Ascending aorta (tissue), 2 donors: ENCODE data around the gene FAM241B. TPM values are rescaled to one million over a fixed set of nuclear protein-coding genes. Genes with fewer than 3 reads are reported as not detected.

Experiments
- DNase-seq, 2 donors: peaks; one replicate each; pipeline ENCODE4 v3.0.0-alpha.2; 2019; ENCODE audit warnings: low spot score in 2 of 2
- H3K27ac ChIP-seq, 2 donors: fragments of 200-600 bp; sonication (generic); one replicate each; pipeline ENCODE4 v1.5.1; 2016 to 2017; ENCODE audit warnings: mild to moderate bottlenecking in 1 of 2
- H3K27me3 ChIP-seq: fragments of 200-600 bp; sonication (generic); one replicate; pipeline ENCODE4 v1.5.1; 2017
- H3K36me3 ChIP-seq, 2 donors: fragments of 200-600 bp; sonication (generic); one replicate each; pipeline ENCODE4 v1.5.1; 2016
- H3K4me1 ChIP-seq, 2 donors: fragments of 200-600 bp; sonication (generic); one replicate each; pipeline ENCODE4 v1.5.1; 2016 to 2017; ENCODE audit warnings: mild to moderate bottlenecking in 1 of 2
- H3K4me3 ChIP-seq, 2 donors: fragments of 200-600 bp; sonication (generic); one replicate each; pipeline ENCODE4 v1.5.1; 2016 to 2017; ENCODE audit warnings: mild to moderate bottlenecking in 1 of 2
- H3K9me3 ChIP-seq, 2 donors: fragments of 200-600 bp; sonication (generic); one replicate each; pipeline ENCODE4 v1.5.1; 2016
- CTCF ChIP-seq, 3 experiments: fragments of 200-600 bp in 2 of 3; fragments of 450-650 bp in 1 of 3; sonication (generic) in 2 of 3; IDR thresholded peaks; one replicate each; pipeline ENCODE4 v1.5.1; 2016 to 2019; ENCODE audit warnings: antibody characterized with exemption in 3 of 3, mild to moderate bottlenecking in 1 of 3, moderate library complexity in 1 of 3
- intact Hi-C: fragments of 100-400 bp; cut with DNase I; formaldehyde crosslinking; loops from one replicate; pipeline ENCODE4 v1.15.1; 2023
- total RNA-seq: library from RNA; depleted of rRNA; stranded (reverse); fragments of >200 nt; gene quantifications from one replicate; pipeline ENCODE4 v1.1.0, GENCODE V29; 2016

FAM241B gene
- total RNA-seq, 1 donor from 2014 or later, result not detected

DNA sequence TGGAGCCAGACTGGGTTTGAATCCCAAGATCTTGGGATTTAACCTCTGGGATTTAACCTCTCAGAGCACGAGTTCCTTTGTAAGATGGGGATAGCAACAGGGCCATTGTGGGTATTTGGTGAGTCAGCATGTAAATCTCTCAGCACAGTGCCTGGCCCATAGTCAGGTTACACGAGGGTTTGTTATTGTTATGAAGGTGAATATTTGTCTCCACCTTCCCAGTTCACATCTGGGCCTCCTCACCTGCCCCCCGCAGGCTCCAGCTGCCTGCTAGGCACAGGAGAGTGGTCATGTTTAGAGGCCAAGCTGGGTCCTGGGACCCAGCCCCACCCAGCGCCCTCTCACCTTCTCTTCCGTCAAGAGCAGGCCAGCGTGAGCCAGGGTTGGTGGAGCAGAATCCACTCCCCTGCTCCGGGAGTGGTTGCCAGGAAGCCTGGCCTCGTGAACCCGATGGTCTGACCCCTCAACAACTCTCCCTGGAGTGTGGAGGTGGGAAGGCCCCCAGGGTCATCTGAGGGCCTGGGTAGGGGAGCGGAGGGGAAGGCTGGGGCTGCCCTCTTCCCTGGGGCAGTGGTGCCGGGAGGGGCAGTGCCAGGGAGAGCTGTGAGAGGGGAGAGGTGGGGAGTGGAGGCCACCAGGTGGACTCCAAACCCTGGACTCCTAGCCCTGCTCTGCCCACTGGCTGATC is 26.0 kb downstream of the FAM241B start:
- no peak for TF ChIP-seq CTCF (IDR thresholded peaks at IDR 0.05)
- Histone ChIP-seq H3K27me3 (no peaks in the 10 kb centered on the region), H3K9me3 (no peaks in the 10 kb centered on the region), H3K27ac (no peak overlapping the region), H3K4me1 (no peaks in the 10 kb centered on the region), H3K36me3 (no peaks in the 10 kb centered on the region), H3K4me3 (no peak overlapping the region)
- intact Hi-C loops, result no loop called here
- DNase-seq, result no peak

DNA sequence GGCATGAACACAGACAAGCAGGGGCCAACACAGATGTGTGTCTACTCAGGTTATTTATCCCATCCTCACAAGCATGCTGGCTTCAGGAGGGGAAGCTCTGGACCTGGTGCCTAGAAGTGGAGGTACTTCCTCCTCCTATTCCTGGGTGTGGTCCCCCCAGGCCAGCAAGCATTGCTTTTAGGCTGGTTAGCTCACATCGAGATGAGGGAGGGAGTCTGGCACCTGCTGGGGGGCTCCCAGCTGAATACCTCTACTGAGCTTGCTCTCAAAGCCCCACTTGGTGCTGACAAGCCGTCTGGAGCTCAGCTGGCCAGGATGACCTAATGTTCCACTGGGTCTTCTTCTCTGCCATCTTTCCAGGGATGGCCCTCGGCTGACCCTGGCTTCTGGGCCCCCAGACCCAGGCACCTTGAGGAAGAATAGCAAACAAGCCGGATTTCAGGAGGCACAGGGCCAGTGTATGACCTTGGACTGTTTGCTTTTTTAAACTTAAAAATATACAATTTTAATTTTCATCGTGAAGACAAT is 26.8 kb downstream of the FAM241B start:
- H3K4me1 ChIP-seq, result no peaks in the 10 kb centered on the region
- no peaks in the 10 kb centered on the region for H3K9me3 ChIP-seq
- no peaks in the 10 kb centered on the region for H3K36me3 ChIP-seq
- no peak for TF ChIP-seq CTCF (IDR thresholded peaks at IDR 0.05)
- no peak for DNase-seq
- H3K27ac ChIP-seq, result no peak overlapping the region
- no peak overlapping the region for H3K4me3 ChIP-seq
- no peaks in the 10 kb centered on the region for H3K27me3 ChIP-seq
- intact Hi-C loops, result no loop called here

DNA sequence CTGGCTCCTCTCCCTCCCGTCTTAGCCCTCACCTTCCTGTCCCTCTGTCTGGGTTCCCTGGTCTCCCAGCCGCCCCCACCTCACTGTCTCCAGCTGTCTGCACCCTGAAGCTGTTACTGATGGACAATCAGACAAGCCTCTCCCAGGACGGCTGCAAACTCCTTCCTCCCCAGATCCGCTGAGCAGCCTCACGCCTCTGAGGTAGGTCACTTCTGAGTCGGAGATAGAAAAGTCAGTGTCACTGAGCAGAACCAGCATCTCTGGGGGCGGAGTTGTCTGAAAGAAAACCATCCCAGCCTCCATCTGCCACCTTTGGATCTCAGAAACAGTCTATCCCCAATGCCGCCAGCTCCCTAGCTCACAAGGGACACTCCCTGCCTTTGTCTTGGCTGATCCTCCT is 27.4 kb downstream of the FAM241B start:
- H3K9me3 ChIP-seq, result no peaks in the 10 kb centered on the region
- H3K4me3 ChIP-seq, result no peak overlapping the region
- H3K36me3 ChIP-seq, result no peaks in the 10 kb centered on the region
- no peaks in the 10 kb centered on the region for H3K4me1 ChIP-seq
- intact Hi-C loops, result no loop called here
- TF ChIP-seq CTCF (IDR thresholded peaks at IDR 0.05), result no peak
- DNase-seq, result no peak
- H3K27ac ChIP-seq, result no peak overlapping the region
- H3K27me3 ChIP-seq, result no peaks in the 10 kb centered on the region

DNA sequence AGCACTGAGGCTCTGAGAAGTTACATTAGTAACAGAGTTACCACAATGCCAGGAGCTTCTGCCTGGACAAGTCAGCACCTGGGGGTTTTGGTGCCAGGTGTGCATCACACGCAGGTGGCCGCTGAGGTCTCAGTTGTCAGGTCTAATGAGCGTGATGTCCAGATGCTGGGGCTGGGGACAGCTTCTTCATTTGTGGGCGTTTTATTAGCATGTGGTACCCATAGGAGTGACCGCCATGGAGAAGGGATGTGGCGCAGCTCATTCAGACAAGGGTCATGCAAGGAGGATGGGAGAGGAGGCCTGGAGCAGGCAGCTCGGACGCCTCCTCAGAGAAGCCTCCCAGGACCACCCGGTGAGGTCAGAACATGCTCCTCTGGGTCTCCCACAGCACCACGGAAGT is 27.8 kb downstream of the FAM241B start:
- Histone ChIP-seq H3K27me3 (no peaks in the 10 kb centered on the region), H3K4me3 (no peak overlapping the region), H3K4me1 (no peaks in the 10 kb centered on the region), H3K9me3 (no peaks in the 10 kb centered on the region), H3K36me3 (no peaks in the 10 kb centered on the region), H3K27ac (no peak overlapping the region)
- no peak for DNase-seq
- no peak for TF ChIP-seq CTCF (IDR thresholded peaks at IDR 0.05)
- intact Hi-C loops, result no loop called here

DNA sequence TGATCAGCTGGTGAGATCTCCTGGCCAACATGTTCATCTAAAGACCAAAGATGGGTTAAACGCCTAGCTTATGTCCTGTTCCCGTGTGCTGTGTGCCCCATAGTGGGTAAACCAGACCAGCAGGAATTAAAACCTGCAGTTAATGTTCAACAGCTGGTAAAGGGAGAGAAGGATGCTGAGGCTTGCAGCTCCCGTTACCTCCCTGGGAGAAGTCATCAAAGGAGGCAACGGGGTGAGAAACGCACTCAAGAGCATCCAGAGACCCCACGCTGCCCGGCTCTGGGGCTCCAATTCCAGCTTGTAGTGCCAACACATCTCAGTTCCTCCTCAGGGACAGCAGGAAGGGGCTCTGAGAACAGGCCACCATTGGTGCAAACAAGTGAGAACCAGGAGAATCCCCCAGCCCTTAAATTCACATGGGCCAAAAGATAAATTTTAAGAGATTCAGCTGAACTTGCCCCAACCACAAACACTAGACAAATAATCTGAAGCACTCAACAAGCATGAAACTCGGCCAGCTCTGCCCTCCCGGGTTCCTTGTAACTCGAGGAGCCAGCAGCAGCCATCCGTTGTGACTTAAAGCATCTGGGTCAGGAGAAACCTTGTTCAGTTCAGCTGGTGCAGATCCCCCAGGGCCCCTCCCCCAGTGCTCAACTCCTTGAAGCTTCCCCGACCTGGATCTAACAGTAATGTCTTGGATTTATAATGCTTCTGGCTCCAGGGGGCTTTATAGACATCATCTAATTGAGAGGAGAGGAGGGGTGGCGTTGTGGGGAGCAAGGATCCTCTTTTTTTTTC is 29.4 kb downstream of the FAM241B start:
- H3K4me3 ChIP-seq, result no peak overlapping the region
- no peak for TF ChIP-seq CTCF (IDR thresholded peaks at IDR 0.05)
- intact Hi-C loops, result no loop called here
- no peaks in the 10 kb centered on the region for H3K9me3 ChIP-seq
- no peaks in the 10 kb centered on the region for H3K27me3 ChIP-seq
- H3K4me1 ChIP-seq, result no peaks in the 10 kb centered on the region
- H3K36me3 ChIP-seq, result no peaks in the 10 kb centered on the region
- no peak for DNase-seq
- no peak overlapping the region for H3K27ac ChIP-seq
